HL-60 (cell line): ENCODE data around the gene GTF3C1.

Source experiments
- DNase-seq, 2 experiments: peaks; one replicate each; pipeline ENCODE4 v3.0.0-alpha.2; 2010 to 2020; ENCODE audit warnings: low read depth in 1 of 2, low spot score in 1 of 2
- H3K27ac ChIP-seq: fragments of 250-450 bp; sonication (Bioruptor Pico); replicated peaks from 2 replicates; pipeline ENCODE4 v1.5.1; 2020; ENCODE audit warnings: mild to moderate bottlenecking, moderate library complexity
- H3K27me3 ChIP-seq: fragments of 250-450 bp; sonication (Bioruptor Pico); 2 replicates; pipeline ENCODE4 v1.5.1; 2021; ENCODE audit warnings: mild to moderate bottlenecking, moderate library complexity; ENCODE audit not compliant: insufficient read depth, poor library complexity, severe bottlenecking
- H3K4me3 ChIP-seq: replicated peaks from 2 replicates; pipeline ENCODE4 v1.5.1; 2011; ENCODE audit warnings: mild to moderate bottlenecking, control low read depth, low read length; ENCODE audit not compliant: insufficient read depth
- GABPA ChIP-seq: IDR thresholded peaks from 2 replicates; pipeline ENCODE4 v1.6.1; 2012; ENCODE audit warnings: low read depth
- POLR2AphosphoS5 ChIP-seq: IDR thresholded peaks from 2 replicates; pipeline ENCODE4 v1.6.1; 2012; ENCODE audit warnings: low read depth
- SPI1 ChIP-seq: IDR thresholded peaks from 2 replicates; pipeline ENCODE4 v1.6.1; 2012; ENCODE audit warnings: low read depth, mild to moderate bottlenecking, borderline replicate concordance
- TF ChIP-seq, protein P1 (sequence below): IDR thresholded peaks from 2 replicates; pipeline ENCODE4 v1.6.1; 2012; ENCODE audit warnings: low read depth; ENCODE audit not compliant: insufficient replicate concordance
- TF ChIP-seq, protein P2 (sequence below): IDR thresholded peaks from one replicate; pipeline ENCODE4 v1.5.1; 2011; ENCODE audit warnings: low read length, control low read depth, inconsistent platforms; ENCODE audit not compliant: insufficient read depth

GTF3C1 gene

DNA sequence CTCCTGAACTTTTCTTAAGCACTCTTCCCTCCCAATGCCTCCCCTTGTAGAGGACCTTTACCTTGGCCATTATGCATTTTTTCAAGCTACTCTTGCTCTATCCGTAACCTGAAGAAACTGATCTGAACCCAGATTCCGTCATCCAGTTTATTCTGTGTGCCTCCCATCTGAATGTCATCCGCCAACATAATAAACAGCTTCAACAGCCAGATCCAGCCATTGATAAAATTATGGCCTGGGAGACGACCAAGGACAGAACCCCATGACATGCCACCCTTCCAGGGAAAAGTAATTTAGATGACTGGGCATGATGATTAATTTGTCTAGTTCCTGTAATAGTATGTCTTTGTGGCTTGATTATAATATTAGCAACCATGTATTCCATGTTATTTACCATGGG is 42.1 kb upstream of the GTF3C1 start:
- DNase-seq = no peak
- TF ChIP-seq, protein P1, sequence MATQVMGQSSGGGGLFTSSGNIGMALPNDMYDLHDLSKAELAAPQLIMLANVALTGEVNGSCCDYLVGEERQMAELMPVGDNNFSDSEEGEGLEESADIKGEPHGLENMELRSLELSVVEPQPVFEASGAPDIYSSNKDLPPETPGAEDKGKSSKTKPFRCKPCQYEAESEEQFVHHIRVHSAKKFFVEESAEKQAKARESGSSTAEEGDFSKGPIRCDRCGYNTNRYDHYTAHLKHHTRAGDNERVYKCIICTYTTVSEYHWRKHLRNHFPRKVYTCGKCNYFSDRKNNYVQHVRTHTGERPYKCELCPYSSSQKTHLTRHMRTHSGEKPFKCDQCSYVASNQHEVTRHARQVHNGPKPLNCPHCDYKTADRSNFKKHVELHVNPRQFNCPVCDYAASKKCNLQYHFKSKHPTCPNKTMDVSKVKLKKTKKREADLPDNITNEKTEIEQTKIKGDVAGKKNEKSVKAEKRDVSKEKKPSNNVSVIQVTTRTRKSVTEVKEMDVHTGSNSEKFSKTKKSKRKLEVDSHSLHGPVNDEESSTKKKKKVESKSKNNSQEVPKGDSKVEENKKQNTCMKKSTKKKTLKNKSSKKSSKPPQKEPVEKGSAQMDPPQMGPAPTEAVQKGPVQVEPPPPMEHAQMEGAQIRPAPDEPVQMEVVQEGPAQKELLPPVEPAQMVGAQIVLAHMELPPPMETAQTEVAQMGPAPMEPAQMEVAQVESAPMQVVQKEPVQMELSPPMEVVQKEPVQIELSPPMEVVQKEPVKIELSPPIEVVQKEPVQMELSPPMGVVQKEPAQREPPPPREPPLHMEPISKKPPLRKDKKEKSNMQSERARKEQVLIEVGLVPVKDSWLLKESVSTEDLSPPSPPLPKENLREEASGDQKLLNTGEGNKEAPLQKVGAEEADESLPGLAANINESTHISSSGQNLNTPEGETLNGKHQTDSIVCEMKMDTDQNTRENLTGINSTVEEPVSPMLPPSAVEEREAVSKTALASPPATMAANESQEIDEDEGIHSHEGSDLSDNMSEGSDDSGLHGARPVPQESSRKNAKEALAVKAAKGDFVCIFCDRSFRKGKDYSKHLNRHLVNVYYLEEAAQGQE = no peak
- TF ChIP-seq GABPA = no peak
- TF ChIP-seq, protein P2, sequence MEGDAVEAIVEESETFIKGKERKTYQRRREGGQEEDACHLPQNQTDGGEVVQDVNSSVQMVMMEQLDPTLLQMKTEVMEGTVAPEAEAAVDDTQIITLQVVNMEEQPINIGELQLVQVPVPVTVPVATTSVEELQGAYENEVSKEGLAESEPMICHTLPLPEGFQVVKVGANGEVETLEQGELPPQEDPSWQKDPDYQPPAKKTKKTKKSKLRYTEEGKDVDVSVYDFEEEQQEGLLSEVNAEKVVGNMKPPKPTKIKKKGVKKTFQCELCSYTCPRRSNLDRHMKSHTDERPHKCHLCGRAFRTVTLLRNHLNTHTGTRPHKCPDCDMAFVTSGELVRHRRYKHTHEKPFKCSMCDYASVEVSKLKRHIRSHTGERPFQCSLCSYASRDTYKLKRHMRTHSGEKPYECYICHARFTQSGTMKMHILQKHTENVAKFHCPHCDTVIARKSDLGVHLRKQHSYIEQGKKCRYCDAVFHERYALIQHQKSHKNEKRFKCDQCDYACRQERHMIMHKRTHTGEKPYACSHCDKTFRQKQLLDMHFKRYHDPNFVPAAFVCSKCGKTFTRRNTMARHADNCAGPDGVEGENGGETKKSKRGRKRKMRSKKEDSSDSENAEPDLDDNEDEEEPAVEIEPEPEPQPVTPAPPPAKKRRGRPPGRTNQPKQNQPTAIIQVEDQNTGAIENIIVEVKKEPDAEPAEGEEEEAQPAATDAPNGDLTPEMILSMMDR = no peak
- Histone ChIP-seq H3K4me3 (no peak overlapping the region), H3K27me3 (no peaks in the 10 kb centered on the region), H3K27ac (no peak overlapping the region)

DNA sequence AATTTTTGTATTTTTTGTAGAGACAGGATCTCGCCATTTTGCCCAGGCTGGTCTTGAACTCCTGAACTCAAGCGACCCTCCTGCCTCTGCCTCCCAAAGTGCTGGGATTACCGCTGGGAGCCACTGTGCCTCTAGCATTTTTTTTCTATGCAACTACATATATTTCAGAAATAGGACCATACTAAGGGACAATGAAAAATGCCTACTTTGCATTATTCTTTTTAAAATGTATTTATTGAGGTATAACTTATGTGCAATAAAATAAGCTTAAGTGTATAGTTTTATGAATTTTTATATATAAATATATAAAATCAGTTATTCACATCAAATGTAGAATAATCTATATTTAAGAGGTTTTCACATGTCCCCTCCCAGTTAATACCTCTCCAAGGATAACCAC is 38.3 kb upstream of the GTF3C1 start:
- Histone ChIP-seq H3K27ac (no peak overlapping the region), H3K27me3 (no peaks in the 10 kb centered on the region), H3K4me3 (no peak overlapping the region)
- no peak for TF ChIP-seq SPI1
- TF ChIP-seq, protein P1 = no peak
- TF ChIP-seq, protein P2 = no peak
- TF ChIP-seq GABPA = no peak
- TF ChIP-seq POLR2AphosphoS5 = no peak
- no peak for DNase-seq

- H3K27me3 ChIP-seq = no peaks in the 10 kb centered on the region
- DNase-seq = no peak
- no peak overlapping the region for H3K4me3 ChIP-seq
- TF ChIP-seq GABPA (no peak), SPI1 (no peak), POLR2AphosphoS5 (no peak)
- TF ChIP-seq, protein P2 = no peak
- TF ChIP-seq, protein P1 = no peak
- H3K27ac ChIP-seq = no peak overlapping the region
Observed at GRCh38 chr16:27586711-27587110, 37.0 kb upstream of the GTF3C1 start.
